Vagina (tissue), 2 donors: ENCODE measurements around the gene KCNH2. TPM values are rescaled to one million over a fixed set of nuclear protein-coding genes. Genes with fewer than 3 reads are reported as not detected.
A peak's percentile ranks its signal among the peaks of the same experiment; 100 is the strongest.

Experiments
- DNase-seq, 2 donors: peaks; one replicate each; pipeline ENCODE4 v3.0.0-alpha.2; 2017; ENCODE audit errors: extremely low spot score in 2 of 2
- H3K27ac ChIP-seq: fragments of 200-600 bp; sonication (generic); one replicate; pipeline ENCODE4 v1.5.1; 2019
- H3K27me3 ChIP-seq: fragments of 200-600 bp; sonication (generic); one replicate; pipeline ENCODE4 v1.5.1; 2019
- H3K36me3 ChIP-seq, 2 donors: fragments of 200-600 bp; sonication (generic); one replicate each; pipeline ENCODE4 v1.5.1; 2017 to 2019
- H3K4me1 ChIP-seq: fragments of 200-600 bp; sonication (generic); one replicate; pipeline ENCODE4 v1.5.1; 2019
- H3K4me3 ChIP-seq, 2 donors: fragments of 200-600 bp; sonication (generic); 1 replicate in 1 of 2; 2 replicates in 1 of 2; pipeline ENCODE4 v1.5.1; 2016 to 2019
- H3K9me3 ChIP-seq: fragments of 200-600 bp; sonication (generic); one replicate; pipeline ENCODE4 v1.5.1; 2019
- CTCF ChIP-seq, 3 experiments: fragments of 450-650 bp in 2 of 3; fragments of 200-600 bp in 1 of 3; sonication (generic) in 1 of 3; IDR thresholded peaks; one replicate each; pipeline ENCODE4 v1.5.1; 2017 to 2019; ENCODE audit warnings: antibody characterized with exemption in 3 of 3, mild to moderate bottlenecking in 2 of 3, moderate library complexity in 2 of 3
- POLR2A ChIP-seq, 2 donors: fragments of 450-650 bp; IDR thresholded peaks; one replicate each; pipeline ENCODE4 v1.6.1; 2017; ENCODE audit warnings: antibody characterized with exemption in 2 of 2, mild to moderate bottlenecking in 2 of 2, moderate library complexity in 2 of 2
- POLR2AphosphoS5 ChIP-seq, 2 donors: sonication (generic); formaldehyde crosslinking; IDR thresholded peaks; one replicate each; pipeline ENCODE4 v1.9.0; 2017; ENCODE audit warnings: antibody characterized with exemption in 2 of 2, mild to moderate bottlenecking in 2 of 2, low read depth in 1 of 2; ENCODE audit not compliant: insufficient read depth in 1 of 2
- intact Hi-C: fragments of 100-400 bp; cut with DNase I; formaldehyde crosslinking; loops from one replicate; pipeline ENCODE4 v1.15.1; 2023
- total RNA-seq: library from RNA; depleted of rRNA; stranded (reverse); fragments of >200 nt; gene quantifications from one replicate; pipeline ENCODE4 v1.2.3, GENCODE V29; 2016

Gene KCNH2
- total RNA-seq, 1 donor from 2014 or later = 6.4 TPM

GRCh38 chr7:150961510-150962289 is 16.4 kb downstream of the KCNH2 start:
- H3K4me3 ChIP-seq = no peak overlapping the region
- no peaks in the 10 kb centered on the region for H3K36me3 ChIP-seq
- intact Hi-C loops = no loop called here
- TF ChIP-seq POLR2AphosphoS5 (IDR thresholded peaks at IDR 0.05; ENCODE audit: insufficient read depth in 1 of 2, low read depth in 1 of 2) (no peak), CTCF (IDR thresholded peaks at IDR 0.05) (no peak)
- H3K27ac ChIP-seq = peak overlapping the region; percentile 13
- no peaks in the 10 kb centered on the region for H3K27me3 ChIP-seq
- no peak for DNase-seq
- H3K9me3 ChIP-seq = no peaks in the 10 kb centered on the region
- no peaks in the 10 kb centered on the region for H3K4me1 ChIP-seq

GRCh38 chr7:150959739-150960734 is 18.1 kb downstream of the KCNH2 start:
- no peak overlapping the region for H3K4me3 ChIP-seq
- TF ChIP-seq POLR2AphosphoS5 (IDR thresholded peaks at IDR 0.05; ENCODE audit: insufficient read depth in 1 of 2, low read depth in 1 of 2) = no peak
- no peak for TF ChIP-seq CTCF (IDR thresholded peaks at IDR 0.05)
- no peak for TF ChIP-seq POLR2A (IDR thresholded peaks at IDR 0.05)
- H3K36me3 ChIP-seq = no peaks in the 10 kb centered on the region
- no peak overlapping the region for H3K27ac ChIP-seq
- peaks cover 10% of the 10 kb centered on the region for H3K4me1 ChIP-seq
- DNase-seq = no peak
- H3K27me3 ChIP-seq = no peaks in the 10 kb centered on the region
- H3K9me3 ChIP-seq = no peaks in the 10 kb centered on the region
- intact Hi-C loops = no loop called here

GRCh38 chr7:150959081-150959480 is 19.0 kb downstream of the KCNH2 start:
- intact Hi-C loops = no loop called here
- Histone ChIP-seq H3K4me3 (no peak overlapping the region), H3K4me1 (peaks cover 10% of the 10 kb centered on the region), H3K36me3 (no peaks in the 10 kb centered on the region), H3K27ac (no peak overlapping the region), H3K27me3 (no peaks in the 10 kb centered on the region), H3K9me3 (no peaks in the 10 kb centered on the region)
- TF ChIP-seq POLR2A (IDR thresholded peaks at IDR 0.05) (no peak), CTCF (IDR thresholded peaks at IDR 0.05) (no peak), POLR2AphosphoS5 (IDR thresholded peaks at IDR 0.05; ENCODE audit: insufficient read depth in 1 of 2, low read depth in 1 of 2) (no peak)
- no peak for DNase-seq

GRCh38 chr7:150958597-150958996 is 19.5 kb downstream of the KCNH2 start:
- Histone ChIP-seq H3K27me3 (no peaks in the 10 kb centered on the region), H3K36me3 (no peaks in the 10 kb centered on the region), H3K27ac (no peak overlapping the region), H3K4me1 (peaks cover 10% of the 10 kb centered on the region), H3K4me3 (no peak overlapping the region), H3K9me3 (no peaks in the 10 kb centered on the region)
- TF ChIP-seq POLR2AphosphoS5 (IDR thresholded peaks at IDR 0.05; ENCODE audit: insufficient read depth in 1 of 2, low read depth in 1 of 2) (no peak), POLR2A (IDR thresholded peaks at IDR 0.05) (no peak), CTCF (IDR thresholded peaks at IDR 0.05) (no peak)
- no peak for DNase-seq
- intact Hi-C loops = no loop called here
